Caco-2 (cell line): ENCODE measurements around the gene LARP6. TPM values are rescaled to one million over a fixed set of nuclear protein-coding genes. Genes with fewer than 3 reads are reported as not detected.
"Not testable (repeated sequence)": the region's sequence is repeated elsewhere in the genome, so short reads cannot be mapped to it uniquely, and the experiment has no call there.

ENCODE experiments used
- BruUV-seq: library from RNA; stranded (reverse); fragments of 400-500 nt; replicated peaks from 2 replicates; lab custom pipeline; 2021; lab: Mats Ljungman, UMichigan
- CTCF ChIA-PET: fragments of 300-600 bp; sonication (Branson Sonifier 250); formaldehyde crosslinking; loops from one replicate; lab custom pipeline; 2022; ENCODE audit warnings: antibody characterized with exemption; lab: Charles Lee
- POLR2A ChIA-PET: fragments of 300-600 bp; sonication (Branson Sonifier 250); formaldehyde crosslinking; loops from one replicate; lab custom pipeline; 2022; ENCODE audit warnings: antibody characterized with exemption; lab: Charles Lee
- DNase-seq, 2 experiments: peaks; one replicate each; pipeline versions ENCODE4 v3.0.0 to v3.0.0-alpha.2; 2020 to 2022
- H3K27me3 ChIP-seq: replicated peaks from 2 replicates; pipeline ENCODE4 v1.6.0; 2011; ENCODE audit warnings: low read length; ENCODE audit not compliant: control insufficient read depth, insufficient read depth
- H3K36me3 ChIP-seq: 2 replicates; pipeline ENCODE4 v1.5.1; 2011; ENCODE audit warnings: low read length; ENCODE audit not compliant: control insufficient read depth, insufficient read depth
- H3K4me1 ChIP-seq: fragments of 250-450 bp; sonication (Bioruptor Pico); 2 replicates; pipeline ENCODE4 v1.5.1; 2020; ENCODE audit warnings: mild to moderate bottlenecking
- H3K4me3 ChIP-seq: 2 replicates; pipeline ENCODE4 v1.5.1; 2011; ENCODE audit warnings: low read depth, mild to moderate bottlenecking, control low read depth, low read length
- H3K9me3 ChIP-seq: fragments of 250-450 bp; sonication (Bioruptor Pico); 2 replicates; pipeline ENCODE4 v1.5.1; 2020; ENCODE audit warnings: mild to moderate bottlenecking, moderate library complexity
- H3K27ac Mint-ChIP-seq: one replicate; pipeline ENCODE4 v1.8.0; 2022; ENCODE audit warnings: mixed read lengths; ENCODE audit not compliant: unreplicated experiment
- H3K27me3 Mint-ChIP-seq: one replicate; pipeline ENCODE4 v1.8.0; 2022; ENCODE audit warnings: mixed read lengths; ENCODE audit not compliant: insufficient read depth, unreplicated experiment
- H3K36me3 Mint-ChIP-seq: one replicate; pipeline ENCODE4 v1.8.0; 2022; ENCODE audit warnings: mild to moderate bottlenecking, mixed read lengths; ENCODE audit not compliant: insufficient read depth, unreplicated experiment
- H3K4me1 Mint-ChIP-seq: one replicate; pipeline ENCODE4 v1.8.0; 2022; ENCODE audit warnings: low read depth, mixed read lengths; ENCODE audit not compliant: unreplicated experiment
- H3K4me3 Mint-ChIP-seq: one replicate; pipeline ENCODE4 v1.8.0; 2022; ENCODE audit warnings: mild to moderate bottlenecking, moderate library complexity, mixed read lengths; ENCODE audit not compliant: unreplicated experiment
- H3K9me3 Mint-ChIP-seq: one replicate; pipeline ENCODE4 v1.8.0; 2022; ENCODE audit warnings: mixed read lengths; ENCODE audit not compliant: unreplicated experiment
- CTCF ChIP-seq, 2 experiments: fragments of 200-600 bp in 1 of 2; IDR thresholded peaks; 1 replicate in 1 of 2; 2 replicates in 1 of 2; pipeline versions ENCODE4 v1.5.1 to v1.8.0; 2011 to 2022; ENCODE audit warnings: antibody characterized with exemption in 1 of 2, control low read depth in 1 of 2, inconsistent platforms in 1 of 2, low read depth in 1 of 2, low read length in 1 of 2, mild to moderate bottlenecking in 1 of 2, moderate library complexity in 1 of 2; ENCODE audit not compliant: insufficient read depth in 1 of 2, severe bottlenecking in 1 of 2, unreplicated experiment in 1 of 2
- intact Hi-C: fragments of 100-400 bp; cut with micrococcal nuclease; formaldehyde crosslinking; loops from one replicate; pipeline ENCODE4 v1.10.0; 2022; ENCODE audit not compliant: unreplicated experiment
- total RNA-seq: library from RNA; stranded (reverse); gene quantifications from 2 replicates; pipeline ENCODE4 v1.2.3, GENCODE V29; 2022

Gene LARP6
- total RNA-seq, 1 experiment from 2014 or later, result 19.7 TPM

- CTCF ChIA-PET, result interaction anchor here (0.6 to 2.1 kb wide), 4 partner anchors 13 to 160 kb away, joined by 3 to 11 read pairs (median 4); no protein-coding TSS in a partner anchor
- peak overlapping the region; percentile 72 for H3K4me3 Mint-ChIP-seq
- H3K4me1 ChIP-seq, result no peaks in the 10 kb centered on the region
- no peaks in the 10 kb centered on the region for H3K36me3 ChIP-seq
- H3K4me3 ChIP-seq, result no peak overlapping the region
- TF ChIP-seq CTCF (IDR thresholded peaks at IDR 0.05; ENCODE audit: insufficient read depth in 1 of 2, low read depth in 1 of 2, low read length in 1 of 2, severe bottlenecking in 1 of 2, unreplicated experiment in 1 of 2), result no peak
- POLR2A ChIA-PET, result no interaction called here
- H3K27ac Mint-ChIP-seq, result no peak overlapping the region
- no peaks in the 10 kb centered on the region for H3K36me3 Mint-ChIP-seq
- peaks cover 25% of the 10 kb centered on the region for H3K4me1 Mint-ChIP-seq
- no peaks in the 10 kb centered on the region for H3K27me3 Mint-ChIP-seq
- BruUV-seq, result no TSS peak
- H3K9me3 ChIP-seq, result no peaks in the 10 kb centered on the region
- intact Hi-C loops, result loop anchor here (1.0 to 5.0 kb wide), 4 partner anchors 25 to 136 kb away; partner anchors contain the start of gene UACA
- no peak for DNase-seq
- no peaks in the 10 kb centered on the region for H3K9me3 Mint-ChIP-seq
- H3K27me3 ChIP-seq, result no peaks in the 10 kb centered on the region
Measured at GRCh38 chr15:70812827-70813364, 41.1 kb downstream of the LARP6 start.

GRCh38 chr15:70810916-70811578, 42.9 kb downstream of the LARP6 start:
- DNase-seq, result no peak
- intact Hi-C loops, result loop anchor here (5.0 kb wide), 1 partner anchor 134 kb away; no protein-coding TSS in a partner anchor
- Histone ChIP-seq H3K27me3 (no peaks in the 10 kb centered on the region), H3K4me1 (no peaks in the 10 kb centered on the region), H3K36me3 (no peaks in the 10 kb centered on the region), H3K4me3 (no peak overlapping the region), H3K9me3 (no peaks in the 10 kb centered on the region)
- H3K4me1 Mint-ChIP-seq, result peaks cover 18% of the 10 kb centered on the region
- POLR2A ChIA-PET, result no interaction called here
- no TSS peak for BruUV-seq
- CTCF ChIA-PET, result interaction anchor here (0.9 to 1.6 kb wide), 3 partner anchors 15 to 242 kb away, joined by 4 to 15 read pairs (median 5); no protein-coding TSS in a partner anchor
- H3K27me3 Mint-ChIP-seq, result no peaks in the 10 kb centered on the region
- no peaks in the 10 kb centered on the region for H3K9me3 Mint-ChIP-seq
- H3K36me3 Mint-ChIP-seq, result no peaks in the 10 kb centered on the region
- H3K4me3 Mint-ChIP-seq, result no peak overlapping the region
- no peak overlapping the region for H3K27ac Mint-ChIP-seq
- TF ChIP-seq CTCF (IDR thresholded peaks at IDR 0.05; ENCODE audit: insufficient read depth in 1 of 2, low read depth in 1 of 2, low read length in 1 of 2, severe bottlenecking in 1 of 2, unreplicated experiment in 1 of 2), result no peak

GRCh38 chr15:70806992-70807712, 46.8 kb downstream of the LARP6 start:
- Histone ChIP-seq H3K27me3 (no peaks in the 10 kb centered on the region), H3K4me1 (no peaks in the 10 kb centered on the region), H3K4me3 (no peak overlapping the region), H3K36me3 (no peaks in the 10 kb centered on the region), H3K9me3 (no peaks in the 10 kb centered on the region)
- no peak overlapping the region for H3K27ac Mint-ChIP-seq
- no TSS peak for BruUV-seq
- peaks cover 5% of the 10 kb centered on the region for H3K4me1 Mint-ChIP-seq
- no peak for DNase-seq
- no peak overlapping the region for H3K4me3 Mint-ChIP-seq
- ChIA-PET POLR2A (no interaction called here), CTCF (no interaction called here)
- no peak for TF ChIP-seq CTCF (IDR thresholded peaks at IDR 0.05; ENCODE audit: insufficient read depth in 1 of 2, low read depth in 1 of 2, low read length in 1 of 2, severe bottlenecking in 1 of 2, unreplicated experiment in 1 of 2)
- no peaks in the 10 kb centered on the region for H3K27me3 Mint-ChIP-seq
- H3K36me3 Mint-ChIP-seq, result no peaks in the 10 kb centered on the region
- H3K9me3 Mint-ChIP-seq, result no peaks in the 10 kb centered on the region
- intact Hi-C loops, result no loop called here

- H3K9me3 Mint-ChIP-seq, H3K4me3 ChIP-seq, H3K36me3 ChIP-seq, POLR2A ChIA-PET, BruUV-seq, DNase-seq, H3K36me3 Mint-ChIP-seq, H3K4me3 Mint-ChIP-seq, intact Hi-C loops, H3K27ac Mint-ChIP-seq, CTCF ChIA-PET, H3K27me3 Mint-ChIP-seq, H3K9me3 ChIP-seq, H3K27me3 ChIP-seq: not testable (repeated sequence)
- peaks cover 17% of the 10 kb centered on the region for H3K4me1 Mint-ChIP-seq
- peaks cover 19% of the 10 kb centered on the region for H3K4me1 ChIP-seq
Measured at GRCh38 chr15:70804388-70804787, 49.6 kb downstream of the LARP6 start.
